ENCODE results near the gene KRT13.

- TF ChIP-seq, protein P1, sequence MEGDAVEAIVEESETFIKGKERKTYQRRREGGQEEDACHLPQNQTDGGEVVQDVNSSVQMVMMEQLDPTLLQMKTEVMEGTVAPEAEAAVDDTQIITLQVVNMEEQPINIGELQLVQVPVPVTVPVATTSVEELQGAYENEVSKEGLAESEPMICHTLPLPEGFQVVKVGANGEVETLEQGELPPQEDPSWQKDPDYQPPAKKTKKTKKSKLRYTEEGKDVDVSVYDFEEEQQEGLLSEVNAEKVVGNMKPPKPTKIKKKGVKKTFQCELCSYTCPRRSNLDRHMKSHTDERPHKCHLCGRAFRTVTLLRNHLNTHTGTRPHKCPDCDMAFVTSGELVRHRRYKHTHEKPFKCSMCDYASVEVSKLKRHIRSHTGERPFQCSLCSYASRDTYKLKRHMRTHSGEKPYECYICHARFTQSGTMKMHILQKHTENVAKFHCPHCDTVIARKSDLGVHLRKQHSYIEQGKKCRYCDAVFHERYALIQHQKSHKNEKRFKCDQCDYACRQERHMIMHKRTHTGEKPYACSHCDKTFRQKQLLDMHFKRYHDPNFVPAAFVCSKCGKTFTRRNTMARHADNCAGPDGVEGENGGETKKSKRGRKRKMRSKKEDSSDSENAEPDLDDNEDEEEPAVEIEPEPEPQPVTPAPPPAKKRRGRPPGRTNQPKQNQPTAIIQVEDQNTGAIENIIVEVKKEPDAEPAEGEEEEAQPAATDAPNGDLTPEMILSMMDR (conservative IDR thresholded peaks at IDR 0.05), result no peak
- TF ChIP-seq EZH2 (IDR thresholded peaks at IDR 0.05; ENCODE audit: low read depth), result no peak
Observed at GRCh38 chr17:41481036-41481435, 24.4 kb downstream of the KRT13 start, which contains the start of gene KRT35.
